ENCODE data around the gene ADGRB3.
A peak's percentile ranks its signal among the peaks of the same experiment; 100 is the strongest.

Gene ADGRB3

GRCh38 chr6:69005199-69005598 lies 370.1 kb downstream of the ADGRB3 start:
- no peak overlapping the region for H3K4ac ChIP-seq (ENCODE audit: low read depth in 1 of 2, low read length in 2 of 2)
- H3K4me3 ChIP-seq (ENCODE audit: insufficient read depth in 1 of 2, low read depth in 1 of 2, low read length in 2 of 2) = no peak overlapping the region
- no peak overlapping the region for H2BK15ac ChIP-seq (ENCODE audit: low read depth, poor library complexity, severe bottlenecking)
- H2BK120ac ChIP-seq (ENCODE audit: low read depth, low read length) = no peak overlapping the region
- H3K79me1 ChIP-seq (replicated peaks; ENCODE audit: low read length, poor library complexity, severe bottlenecking) = no peaks in the 10 kb centered on the region
- H3K4me2 ChIP-seq (ENCODE audit: low read length, poor library complexity, severe bottlenecking) = no peak overlapping the region
- H3K14ac ChIP-seq (ENCODE audit: low read length in 2 of 2) = no peak overlapping the region
- 90% methylated on average over 4 of the region's 5 CpGs for WGBS
- no peak overlapping the region for H2BK5ac ChIP-seq (ENCODE audit: low read depth, low read length, poor library complexity, severe bottlenecking)
- H4K8ac ChIP-seq (ENCODE audit: low read length) = no peak overlapping the region
- no peak for DNase-seq
- no peaks in the 10 kb centered on the region for H3K9me3 ChIP-seq (ENCODE audit: control insufficient read depth, low read length)
- no peak overlapping the region for H3K9ac ChIP-seq (ENCODE audit: low read length)
- no peaks in the 10 kb centered on the region for H3K4me1 ChIP-seq (ENCODE audit: control insufficient read depth, insufficient read depth, low read depth, low read length)
- no peak overlapping the region for H3K27ac ChIP-seq (ENCODE audit: low read length, poor library complexity, severe bottlenecking)
- no peak overlapping the region for H2AFZ ChIP-seq (ENCODE audit: low read depth, low read length)
- H4K91ac ChIP-seq (ENCODE audit: low read length) = no peak overlapping the region
- no peak overlapping the region for H3K18ac ChIP-seq (ENCODE audit: low read depth in 1 of 2, low read length in 2 of 2)
- H3K23ac ChIP-seq (ENCODE audit: low read length in 2 of 2) = no peak overlapping the region
- H2AK5ac ChIP-seq (ENCODE audit: low read length, severe bottlenecking) = no peak overlapping the region
- H3K36me3 ChIP-seq (ENCODE audit: control insufficient read depth in 1 of 2, insufficient read depth in 2 of 2, low read depth in 1 of 2, low read length in 2 of 2) = no peaks in the 10 kb centered on the region
- H3K27me3 ChIP-seq (ENCODE audit: control insufficient read depth in 1 of 2, insufficient read depth in 1 of 2, low read length in 2 of 2) = no peaks in the 10 kb centered on the region
- H2BK12ac ChIP-seq (ENCODE audit: low read length in 2 of 2) = no peak overlapping the region

- Histone ChIP-seq H3K4me1 (ENCODE audit: control insufficient read depth, insufficient read depth, low read depth, low read length) (peaks cover under 1% of the 10 kb centered on the region), H3K14ac (ENCODE audit: low read length in 2 of 2) (no peak overlapping the region), H2BK5ac (ENCODE audit: low read depth, low read length, poor library complexity, severe bottlenecking) (no peak overlapping the region), H3K4me2 (ENCODE audit: low read length, poor library complexity, severe bottlenecking) (no peak overlapping the region), H3K4ac (ENCODE audit: low read depth in 1 of 2, low read length in 2 of 2) (no peak overlapping the region), H3K27me3 (ENCODE audit: control insufficient read depth in 1 of 2, insufficient read depth in 1 of 2, low read length in 2 of 2) (no peaks in the 10 kb centered on the region), H3K9ac (ENCODE audit: low read length) (no peak overlapping the region), H2AFZ (ENCODE audit: low read depth, low read length) (no peak overlapping the region), H3K9me3 (ENCODE audit: control insufficient read depth, low read length) (no peaks in the 10 kb centered on the region), H4K8ac (ENCODE audit: low read length) (no peak overlapping the region), H3K27ac (ENCODE audit: low read length, poor library complexity, severe bottlenecking) (no peak overlapping the region), H2AK5ac (ENCODE audit: low read length, severe bottlenecking) (peak overlapping the region; percentile 80), H3K36me3 (ENCODE audit: control insufficient read depth in 1 of 2, insufficient read depth in 2 of 2, low read depth in 1 of 2, low read length in 2 of 2) (no peaks in the 10 kb centered on the region), H2BK120ac (ENCODE audit: low read depth, low read length) (no peak overlapping the region), H3K23ac (ENCODE audit: low read length in 2 of 2) (no peak overlapping the region), H4K91ac (ENCODE audit: low read length) (no peak overlapping the region), H2BK12ac (ENCODE audit: low read length in 2 of 2) (no peak overlapping the region), H3K18ac (ENCODE audit: low read depth in 1 of 2, low read length in 2 of 2) (no peak overlapping the region), H3K79me1 (replicated peaks; ENCODE audit: low read length, poor library complexity, severe bottlenecking) (no peaks in the 10 kb centered on the region), H2BK15ac (ENCODE audit: low read depth, poor library complexity, severe bottlenecking) (no peak overlapping the region), H3K4me3 (ENCODE audit: insufficient read depth in 1 of 2, low read depth in 1 of 2, low read length in 2 of 2) (no peak overlapping the region)
- DNase-seq = no peak
- WGBS = 63% methylated on average over 3 of the region's 3 CpGs
These were observed 372.7 kb downstream of the ADGRB3 start for GRCh38 chr6:69007781-69008180.

DNA sequence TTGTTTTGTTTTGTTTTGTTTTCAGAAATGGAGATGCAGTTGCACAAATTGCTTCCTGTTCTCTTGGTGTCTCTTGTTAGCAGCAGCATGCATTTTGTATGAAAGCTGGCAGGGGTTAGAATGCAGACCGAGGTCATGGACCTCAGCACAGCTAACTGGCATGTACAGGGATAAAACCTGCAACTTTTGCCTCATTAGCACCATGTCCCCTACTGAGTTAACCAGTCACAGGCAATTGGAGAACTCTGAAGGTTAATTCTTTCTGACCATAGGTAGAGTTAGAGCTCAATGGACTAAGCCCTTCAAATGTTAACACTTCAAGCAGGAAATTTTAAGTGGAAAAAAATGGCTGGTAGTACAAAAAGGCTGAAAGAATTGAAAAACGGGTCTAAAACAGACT lies 377.1 kb downstream of the ADGRB3 start:
- H3K36me3 ChIP-seq (ENCODE audit: control insufficient read depth in 1 of 2, insufficient read depth in 2 of 2, low read depth in 1 of 2, low read length in 2 of 2) = no peaks in the 10 kb centered on the region
- H3K4me3 ChIP-seq (ENCODE audit: insufficient read depth in 1 of 2, low read depth in 1 of 2, low read length in 2 of 2) = no peak overlapping the region
- H2BK120ac ChIP-seq (ENCODE audit: low read depth, low read length) = no peak overlapping the region
- no peak overlapping the region for H3K27ac ChIP-seq (ENCODE audit: low read length, poor library complexity, severe bottlenecking)
- H4K91ac ChIP-seq (ENCODE audit: low read length) = no peak overlapping the region
- H2AFZ ChIP-seq (ENCODE audit: low read depth, low read length) = no peak overlapping the region
- no peak overlapping the region for H3K9ac ChIP-seq (ENCODE audit: low read length)
- no peak overlapping the region for H2BK5ac ChIP-seq (ENCODE audit: low read depth, low read length, poor library complexity, severe bottlenecking)
- no peak overlapping the region for H3K18ac ChIP-seq (ENCODE audit: low read depth in 1 of 2, low read length in 2 of 2)
- H3K4ac ChIP-seq (ENCODE audit: low read depth in 1 of 2, low read length in 2 of 2) = no peak overlapping the region
- no peak overlapping the region for H2AK5ac ChIP-seq (ENCODE audit: low read length, severe bottlenecking)
- H3K9me3 ChIP-seq (ENCODE audit: control insufficient read depth, low read length) = no peaks in the 10 kb centered on the region
- DNase-seq = no peak
- no peak overlapping the region for H3K4me2 ChIP-seq (ENCODE audit: low read length, poor library complexity, severe bottlenecking)
- H4K8ac ChIP-seq (ENCODE audit: low read length) = no peak overlapping the region
- H3K23ac ChIP-seq (ENCODE audit: low read length in 2 of 2) = no peak overlapping the region
- no peaks in the 10 kb centered on the region for H3K79me1 ChIP-seq (replicated peaks; ENCODE audit: low read length, poor library complexity, severe bottlenecking)
- H2BK15ac ChIP-seq (ENCODE audit: low read depth, poor library complexity, severe bottlenecking) = no peak overlapping the region
- peaks cover 2% of the 10 kb centered on the region for H3K4me1 ChIP-seq (ENCODE audit: control insufficient read depth, insufficient read depth, low read depth, low read length)
- no peak overlapping the region for H2BK12ac ChIP-seq (ENCODE audit: low read length in 2 of 2)
- no peaks in the 10 kb centered on the region for H3K27me3 ChIP-seq (ENCODE audit: control insufficient read depth in 1 of 2, insufficient read depth in 1 of 2, low read length in 2 of 2)
- no peak overlapping the region for H3K14ac ChIP-seq (ENCODE audit: low read length in 2 of 2)
- 84% methylated on average over 2 of the region's 2 CpGs for WGBS

- H3K14ac ChIP-seq (ENCODE audit: low read length in 2 of 2) = no peak overlapping the region
- H2BK120ac ChIP-seq (ENCODE audit: low read depth, low read length) = no peak overlapping the region
- H3K27me3 ChIP-seq (ENCODE audit: control insufficient read depth in 1 of 2, insufficient read depth in 1 of 2, low read length in 2 of 2) = no peaks in the 10 kb centered on the region
- H2BK5ac ChIP-seq (ENCODE audit: low read depth, low read length, poor library complexity, severe bottlenecking) = no peak overlapping the region
- no peak overlapping the region for H3K4me3 ChIP-seq (ENCODE audit: insufficient read depth in 1 of 2, low read depth in 1 of 2, low read length in 2 of 2)
- no peak for DNase-seq
- H3K4me1 ChIP-seq (ENCODE audit: control insufficient read depth, insufficient read depth, low read depth, low read length) = peaks cover 2% of the 10 kb centered on the region
- H3K79me1 ChIP-seq (replicated peaks; ENCODE audit: low read length, poor library complexity, severe bottlenecking) = no peaks in the 10 kb centered on the region
- H4K8ac ChIP-seq (ENCODE audit: low read length) = no peak overlapping the region
- H3K27ac ChIP-seq (ENCODE audit: low read length, poor library complexity, severe bottlenecking) = no peak overlapping the region
- H2AFZ ChIP-seq (ENCODE audit: low read depth, low read length) = no peak overlapping the region
- H3K36me3 ChIP-seq (ENCODE audit: control insufficient read depth in 1 of 2, insufficient read depth in 2 of 2, low read depth in 1 of 2, low read length in 2 of 2) = no peaks in the 10 kb centered on the region
- H3K9ac ChIP-seq (ENCODE audit: low read length) = no peak overlapping the region
- H3K18ac ChIP-seq (ENCODE audit: low read depth in 1 of 2, low read length in 2 of 2) = no peak overlapping the region
- no peak overlapping the region for H4K91ac ChIP-seq (ENCODE audit: low read length)
- H3K9me3 ChIP-seq (ENCODE audit: control insufficient read depth, low read length) = no peaks in the 10 kb centered on the region
- no peak overlapping the region for H2AK5ac ChIP-seq (ENCODE audit: low read length, severe bottlenecking)
- no peak overlapping the region for H3K4ac ChIP-seq (ENCODE audit: low read depth in 1 of 2, low read length in 2 of 2)
- no peak overlapping the region for H3K4me2 ChIP-seq (ENCODE audit: low read length, poor library complexity, severe bottlenecking)
- no peak overlapping the region for H2BK15ac ChIP-seq (ENCODE audit: low read depth, poor library complexity, severe bottlenecking)
- 87% methylated on average over 4 of the region's 4 CpGs for WGBS
- H3K23ac ChIP-seq (ENCODE audit: low read length in 2 of 2) = no peak overlapping the region
- H2BK12ac ChIP-seq (ENCODE audit: low read length in 2 of 2) = peak overlapping the region in 1 of 2 experiments; percentile 51
These were observed 377.8 kb downstream of the ADGRB3 start for GRCh38 chr6:69012876-69013275.
